GM12878 (cell line): ENCODE measurements around the gene MAN1B1. TPM values are rescaled to one million over a fixed set of nuclear protein-coding genes. Genes with fewer than 3 reads are reported as not detected.

Experiments used
- ATAC-seq: fragments of 200-7000 bp; cut with Tn5 transposase; 3 replicates; pipeline ENCODE4 v1.9.1; 2020; ENCODE audit warnings: mild to moderate bottlenecking, moderate library complexity
- BruUV-seq: library from RNA; stranded (reverse); fragments of 400-500 nt; replicated peaks from 2 replicates; lab custom pipeline; 2021; lab: Mats Ljungman, UMichigan
- CTCF ChIA-PET: fragments of 300-600 bp; sonication (Branson Sonifier 250); formaldehyde crosslinking; extraction: SDS; loops from one replicate; lab custom pipeline; 2021; ENCODE audit warnings: inconsistent platforms; lab: Yijun Ruan, JAX
- POLR2A ChIA-PET: fragments of 350-600 bp; formaldehyde crosslinking; extraction: SDS; loops from one replicate; lab custom pipeline; 2021; ENCODE audit warnings: inconsistent platforms; lab: Charles Lee
- RAD21 ChIA-PET: fragments of 300-600 bp; sonication (Branson Sonifier 250); formaldehyde crosslinking; loops from one replicate; lab custom pipeline; 2023; ENCODE audit warnings: antibody characterized with exemption; ENCODE audit not compliant: unreplicated experiment; lab: Charles Lee
- SMC1A ChIA-PET: fragments of 300-600 bp; sonication (Branson Sonifier 250); formaldehyde crosslinking; loops from one replicate; lab custom pipeline; 2023; ENCODE audit not compliant: unreplicated experiment, uncharacterized antibody; lab: Charles Lee
- DNase-seq: peaks from one replicate; pipeline ENCODE4 v3.0.0-alpha.2; 2011; ENCODE audit warnings: low read depth, low spot score
- FAIRE-seq: peaks from 3 replicates; lab custom pipeline; 2011; peaks lifted over from hg19 to GRCh38; lab: Jason Lieb, UNC
- H2AFZ ChIP-seq: 2 replicates; pipeline ENCODE4 v1.6.0; 2011; ENCODE audit warnings: low read depth, low read length, control low read depth; ENCODE audit not compliant: control insufficient read depth
- H3K27ac ChIP-seq: 2 replicates; pipeline ENCODE4 v1.5.1; 2011; ENCODE audit warnings: control low read depth; ENCODE audit not compliant: control insufficient read depth, insufficient read depth
- H3K27me3 ChIP-seq, 2 experiments: replicated peaks in 1 of 2; 2 replicates each; pipeline versions ENCODE4 v1.6.0 to v1.6.1; 2011; ENCODE audit warnings: low read length in 1 of 2; ENCODE audit not compliant: control insufficient read depth in 2 of 2, insufficient read depth in 2 of 2
- H3K36me3 ChIP-seq, 2 experiments: 2 replicates each; pipeline ENCODE4 v1.5.1; 2011; ENCODE audit warnings: low read length in 1 of 2; ENCODE audit not compliant: control insufficient read depth in 2 of 2, insufficient read depth in 2 of 2
- H3K4me1 ChIP-seq: 2 replicates; pipeline ENCODE4 v1.6.1; 2011; ENCODE audit warnings: mild to moderate bottlenecking, low read length, moderate library complexity, mixed read lengths; ENCODE audit not compliant: control insufficient read depth, insufficient read depth
- H3K4me2 ChIP-seq: 2 replicates; pipeline ENCODE4 v1.6.0; 2011; ENCODE audit warnings: control low read depth; ENCODE audit not compliant: control insufficient read depth, insufficient read depth
- H3K4me3 ChIP-seq: fragments of 200-600 bp; sonication (generic); 2 replicates; pipeline ENCODE4 v1.5.1; 2016
- H3K79me2 ChIP-seq: 2 replicates; pipeline ENCODE4 v1.6.0; 2011; ENCODE audit warnings: low read length; ENCODE audit not compliant: control insufficient read depth, insufficient read depth
- H3K9ac ChIP-seq: 2 replicates; pipeline ENCODE4 v1.8.0; 2011; ENCODE audit warnings: low read length, control low read depth, mixed read lengths; ENCODE audit not compliant: control insufficient read depth, insufficient read depth
- H3K9me3 ChIP-seq: replicated peaks from 3 replicates; pipeline ENCODE4 v1.5.1; 2011; ENCODE audit warnings: mild to moderate bottlenecking, low read length; ENCODE audit not compliant: control insufficient read depth, insufficient read depth
- H4K20me1 ChIP-seq: 2 replicates; pipeline ENCODE4 v1.6.0; 2011; ENCODE audit not compliant: control insufficient read depth, insufficient read depth
- BRCA1 ChIP-seq: IDR thresholded peaks from 2 replicates; pipeline ENCODE4 v1.6.1; 2011; ENCODE audit warnings: low read depth, low read length, improper control_type of control experiment
- CHD2 ChIP-seq: IDR thresholded peaks from 2 replicates; pipeline ENCODE4 v1.6.1; 2011; ENCODE audit warnings: low read depth, low read length, improper control_type of control experiment, borderline replicate concordance
- ELK1 ChIP-seq: IDR thresholded peaks from 2 replicates; pipeline ENCODE4 v1.6.1; 2012; ENCODE audit warnings: low read depth, low read length, improper control_type of control experiment
- EZH2 ChIP-seq: IDR thresholded peaks from 2 replicates; pipeline ENCODE4 v1.6.1; 2012; ENCODE audit warnings: low read depth, mild to moderate bottlenecking, control low read depth, inconsistent platforms, low read length, borderline replicate concordance; ENCODE audit not compliant: control insufficient read depth
- FOS ChIP-seq: IDR thresholded peaks from 3 replicates; pipeline ENCODE4 v1.6.1; 2011; ENCODE audit warnings: borderline replicate concordance; ENCODE audit not compliant: insufficient read length; ENCODE audit errors: extremely low read depth
- IKZF2 ChIP-seq, 2 experiments: fragments of 450-650 bp; IDR thresholded peaks; 2 replicates each; pipeline ENCODE4 v1.6.1; 2017; ENCODE audit warnings: mild to moderate bottlenecking in 2 of 2, moderate library complexity in 2 of 2
- IRF5 ChIP-seq: fragments of 450-650 bp; IDR thresholded peaks from 2 replicates; pipeline ENCODE4 v1.6.1; 2017; ENCODE audit warnings: borderline replicate concordance
- KDM1A ChIP-seq: fragments of 200-600 bp; sonication (generic); IDR thresholded peaks from 2 replicates; pipeline ENCODE4 v1.6.1; 2016; ENCODE audit warnings: borderline replicate concordance
- KLF5 ChIP-seq: fragments of 450-650 bp; IDR thresholded peaks from 2 replicates; pipeline ENCODE4 v1.6.1; 2014; ENCODE audit warnings: mild to moderate bottlenecking; ENCODE audit not compliant: partially characterized antibody
- POLR2A ChIP-seq: IDR thresholded peaks from 2 replicates; pipeline ENCODE4 v1.6.1; 2011; ENCODE audit warnings: low read depth, mild to moderate bottlenecking, low read length
- RCOR1 ChIP-seq: conservative IDR thresholded peaks from 2 replicates; pipeline ENCODE4 v1.6.1; 2012; ENCODE audit warnings: low read depth, low read length, improper control_type of control experiment
- SP1 ChIP-seq: IDR thresholded peaks from one replicate; pipeline ENCODE4 v1.6.1; 2011; ENCODE audit warnings: low read depth, low read length
- ZBED1 ChIP-seq: IDR thresholded peaks from 2 replicates; pipeline ENCODE4 v1.6.1; 2016; ENCODE audit warnings: borderline replicate concordance
- ZNF687 ChIP-seq: fragments of 450-650 bp; IDR thresholded peaks from 2 replicates; pipeline ENCODE4 v1.6.1; 2017; ENCODE audit warnings: mild to moderate bottlenecking, moderate library complexity
- WGBS: methylation state at CpG from one replicate; pipeline ENCODE4 v1.1.6; 2016; ENCODE audit warnings: low lambda C conversion rate; ENCODE audit not compliant: insufficient replicate concordance, insufficient coverage; ENCODE audit errors: missing lambda C conversion rate; 5-methylcytosine and 5-hydroxymethylcytosine counted together
- in situ Hi-C: fragments of 300-500 bp; cut with MboI; formaldehyde crosslinking; loops from 9 replicates; pipeline ENCODE4 v1.14.3; 2018; ENCODE audit warnings: mixed read lengths
- intact Hi-C: fragments of 100-400 bp; cut with micrococcal nuclease; formaldehyde crosslinking; loops from one replicate; pipeline ENCODE4 v1.14.2; 2022; ENCODE audit not compliant: unreplicated experiment
- polyA plus RNA-seq, 11 experiments: library from polyadenylated mRNA; depleted of rRNA in 4 of 11; unstranded in 6 of 11; stranded (reverse) in 5 of 11; fragments of >200 nt; fragmentation: Nextera tagmentation in 4 of 11; fragmentation: Illumina TruSeq in 1 of 11; extraction: Ambion mirVana in 4 of 11; extraction: Trizol in 1 of 11; gene quantifications; 1 replicate in 1 of 11; 2 replicates in 10 of 11; pipeline versions ENCODE4 v1.2.1 to v1.2.3, GENCODE V29; 2011 to 2016; ENCODE audit warnings: inconsistent platforms in 2 of 11, missing spikeins in 2 of 11, low read depth in 1 of 11
- total RNA-seq, 4 experiments: library from RNA; depleted of rRNA in 3 of 4; stranded (reverse); fragments of >200 nt in 3 of 4; fragmentation: Illumina TruSeq in 1 of 4; extraction: Trizol in 1 of 4; gene quantifications; 2 replicates each; pipeline versions ENCODE4 v1.2.1 to v1.2.3, GENCODE V29; 2013 to 2021

The MAN1B1 gene
- total and polyA plus RNA-seq, 10 of the 15 experiments (the other 5 are each of a cell fraction or from before 2014, with no cell fraction given) = 0.71 to 34.1 (median 22.7) TPM

DNA sequence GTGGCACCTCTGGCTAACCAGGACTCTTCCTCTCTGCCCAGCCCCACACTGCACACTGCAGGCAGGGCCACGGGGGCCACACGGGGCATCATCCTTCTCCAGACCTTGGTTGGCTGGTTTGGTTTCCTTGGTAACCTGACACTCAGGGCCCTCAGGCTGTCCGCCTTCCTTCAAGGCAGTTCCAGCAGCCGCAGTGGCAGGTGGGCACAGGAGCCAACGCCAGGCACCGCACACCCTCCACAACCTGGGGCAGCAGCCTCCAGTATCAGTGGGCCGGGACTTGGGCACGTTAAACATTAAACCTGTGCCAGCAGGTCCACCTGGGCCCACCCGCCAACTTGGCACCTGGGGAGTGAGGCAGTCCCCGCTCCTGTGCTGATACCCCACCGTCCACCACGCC, 42.7 kb upstream of the MAN1B1 start:
- Histone ChIP-seq H3K4me3 (no peak overlapping the region), H3K79me2 (no peaks in the 10 kb centered on the region), H3K27ac (no peak overlapping the region), H4K20me1 (no peaks in the 10 kb centered on the region), H3K4me2 (no peak overlapping the region), H3K9ac (no peak overlapping the region), H3K36me3 (no peaks in the 10 kb centered on the region), H3K27me3 (peaks cover 9 to 13% of the 10 kb centered on the region in 2 experiments; a peak in 3 of 4 replicates), H3K4me1 (no peaks in the 10 kb centered on the region), H3K9me3 (no peaks in the 10 kb centered on the region), H2AFZ (no peak overlapping the region)
- BruUV-seq = no TSS peak
- SMC1A ChIA-PET = no interaction called here
- TF ChIP-seq EZH2 (no peak), BRCA1 (no peak), SP1 (no peak), CHD2 (no peak), ELK1 (no peak), FOS (no peak), IKZF2 (IDR thresholded peaks at IDR 0.05) (no peak), IRF5 (no peak), ZNF687 (no peak), ZBED1 (no peak), KDM1A (no peak), POLR2A (no peak), RCOR1 (no peak), KLF5 (no peak)
- in situ Hi-C loops = no loop called here
- FAIRE-seq = no peak
- WGBS = 63% methylated on average over 12 of the region's 12 CpGs
- POLR2A ChIA-PET = no interaction called here
- intact Hi-C loops = loop anchor here (10.0 kb wide), 1 partner anchor 181 kb away; the partner anchor contains the start of genes CYSRT1, RNF208 and RNF224
- no peak for DNase-seq
- CTCF ChIA-PET = interaction anchor here (1.4 to 1.6 kb wide), 2 partner anchors 9 to 20 kb away, joined by 4 to 9 read pairs; no protein-coding TSS in a partner anchor
- RAD21 ChIA-PET = no interaction called here
- ATAC-seq = no peak
